Transverse colon (tissue), 4 donors: ENCODE results near the gene OXA1L. TPM values are rescaled to one million over a fixed set of nuclear protein-coding genes. Genes with fewer than 3 reads are reported as not detected.
"Not testable (repeated sequence)": the region's sequence is repeated elsewhere in the genome, so short reads cannot be mapped to it uniquely, and the experiment has no call there.

Experiments used
- DNase-seq: peaks from one replicate; pipeline ENCODE4 v3.0.0-alpha.2; 2019
- H3K27ac ChIP-seq, 4 donors: fragments of 200-600 bp; sonication (generic); 2 replicates each; pipeline ENCODE4 v1.5.1; 2016 to 2018; ENCODE audit warnings: inconsistent platforms in 4 of 4
- H3K27me3 ChIP-seq: fragments of 200-600 bp; sonication (generic); 2 replicates; pipeline ENCODE4 v1.5.1; 2017; ENCODE audit warnings: inconsistent platforms
- H3K36me3 ChIP-seq, 4 donors: fragments of 200-600 bp; sonication (generic); 2 replicates each; pipeline ENCODE4 v1.5.1; 2017 to 2019; ENCODE audit warnings: inconsistent platforms in 4 of 4
- H3K4me1 ChIP-seq, 4 donors: fragments of 200-600 bp; sonication (generic); 2 replicates each; pipeline ENCODE4 v1.5.1; 2017 to 2020; ENCODE audit warnings: inconsistent platforms in 4 of 4
- H3K4me3 ChIP-seq, 4 donors: fragments of 200-600 bp; sonication (generic); 1 replicate in 1 of 4; 2 replicates in 3 of 4; pipeline versions ENCODE4 v1.5.1 to v1.6.1; 2017 to 2019; ENCODE audit warnings: inconsistent platforms in 4 of 4
- H3K9me3 ChIP-seq, 2 donors: fragments of 200-600 bp; sonication (generic); 2 replicates each; pipeline ENCODE4 v1.5.1; 2017 to 2019; ENCODE audit warnings: inconsistent platforms in 2 of 2
- EP300 ChIP-seq: sonication (generic); formaldehyde crosslinking; IDR thresholded peaks from one replicate; pipeline ENCODE4 v1.6.1; 2017; ENCODE audit warnings: antibody characterized with exemption, low read depth
- POLR2A ChIP-seq: fragments of 450-650 bp; IDR thresholded peaks from one replicate; pipeline ENCODE4 v1.6.1; 2016; ENCODE audit warnings: antibody characterized with exemption, mild to moderate bottlenecking, moderate library complexity
- POLR2AphosphoS5 ChIP-seq, 3 donors: sonication (generic); formaldehyde crosslinking; IDR thresholded peaks; one replicate each; pipeline ENCODE4 v1.6.1; 2016; ENCODE audit warnings: antibody characterized with exemption in 3 of 3
- whole genome bisulfite sequencing, 2 donors: methylation state at CpG; one replicate each; pipeline ENCODE4 v1.1.5; 2018; ENCODE audit warnings: low coverage in 1 of 2; 5-methylcytosine and 5-hydroxymethylcytosine counted together
- in situ Hi-C, 4 donors: fragments of 200-750 bp; cut with MboI; loops; one replicate each; pipeline versions ENCODE4 v1.15.0 to v1.15.1; 2017; ENCODE audit warnings: low sequenced_read_pairs in 3 of 4, low pct_ligation_motif_present in 1 of 4, low pct_unique_long_range_greater_than_20kb in 1 of 4
- intact Hi-C: fragments of 100-400 bp; cut with DNase I; formaldehyde crosslinking; loops from one replicate; pipeline ENCODE4 v1.15.1; 2023; ENCODE audit warnings: low total_unique reads
- total RNA-seq, 4 donors: library from RNA; depleted of rRNA; stranded (reverse); fragments of >200 nt; gene quantifications; one replicate each; pipeline ENCODE4 v1.1.0, GENCODE V29; 2016
- TF ChIP-seq, protein P1 (sequence below), 5 experiments: fragments of 200-600 bp in 3 of 5; fragments of 450-650 bp in 2 of 5; sonication (generic) in 3 of 5; IDR thresholded peaks; 1 replicate in 2 of 5; 2 replicates in 3 of 5; pipeline ENCODE4 v1.5.1; 2016 to 2017; ENCODE audit warnings: antibody characterized with exemption in 5 of 5, inconsistent platforms in 3 of 5, mild to moderate bottlenecking in 2 of 5, moderate library complexity in 1 of 5

The OXA1L gene
- total RNA-seq, 4 donors from 2014 or later = 65.9 to 132 (median 106) TPM

DNA sequence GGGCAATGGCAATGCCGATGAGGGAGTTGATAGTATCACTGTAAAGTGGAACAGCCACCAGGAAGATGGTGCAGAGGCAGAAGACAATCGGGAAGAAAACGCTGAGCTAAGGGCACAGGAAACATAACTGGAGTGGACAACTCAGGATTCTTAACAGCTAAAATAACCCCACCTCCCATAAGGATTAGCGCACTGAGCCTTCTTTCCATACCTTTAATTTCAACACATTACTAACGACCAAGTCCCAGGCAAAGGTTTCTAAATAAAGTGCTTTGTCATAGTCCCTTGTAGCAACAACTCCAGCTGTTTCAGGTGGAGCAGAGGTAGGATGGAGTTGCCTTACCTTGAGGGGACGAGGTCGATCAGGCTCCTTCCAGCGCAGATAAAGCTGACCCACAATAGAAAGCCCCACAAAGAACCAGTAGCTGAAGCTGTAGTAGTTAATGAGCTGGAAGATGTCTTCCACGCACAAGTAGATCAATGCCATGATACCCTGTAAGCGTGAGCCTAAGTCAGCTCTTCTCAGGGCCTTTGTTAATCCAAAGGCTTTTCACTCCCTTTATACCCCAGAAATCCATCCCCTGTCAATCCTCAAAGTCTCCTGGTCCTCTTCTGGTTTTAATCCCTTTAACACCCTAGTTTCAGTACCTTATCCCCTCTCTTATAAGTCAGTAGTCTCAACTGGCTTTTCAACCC is 7.7 kb downstream of the OXA1L start:
- Histone ChIP-seq H3K9me3 (no peaks in the 10 kb centered on the region), H3K4me1 (no peaks in the 10 kb centered on the region), H3K27ac (no peak overlapping the region), H3K4me3 (no peak overlapping the region), H3K27me3 (no peaks in the 10 kb centered on the region), H3K36me3 (peaks cover 0 to 42% (median 23%) of the 10 kb centered on the region in 4 donors)
- intact Hi-C loops = no loop called here
- TF ChIP-seq POLR2AphosphoS5 (IDR thresholded peaks at IDR 0.05) (no peak), POLR2A (no peak), EP300 (no peak)
- TF ChIP-seq, protein P1, sequence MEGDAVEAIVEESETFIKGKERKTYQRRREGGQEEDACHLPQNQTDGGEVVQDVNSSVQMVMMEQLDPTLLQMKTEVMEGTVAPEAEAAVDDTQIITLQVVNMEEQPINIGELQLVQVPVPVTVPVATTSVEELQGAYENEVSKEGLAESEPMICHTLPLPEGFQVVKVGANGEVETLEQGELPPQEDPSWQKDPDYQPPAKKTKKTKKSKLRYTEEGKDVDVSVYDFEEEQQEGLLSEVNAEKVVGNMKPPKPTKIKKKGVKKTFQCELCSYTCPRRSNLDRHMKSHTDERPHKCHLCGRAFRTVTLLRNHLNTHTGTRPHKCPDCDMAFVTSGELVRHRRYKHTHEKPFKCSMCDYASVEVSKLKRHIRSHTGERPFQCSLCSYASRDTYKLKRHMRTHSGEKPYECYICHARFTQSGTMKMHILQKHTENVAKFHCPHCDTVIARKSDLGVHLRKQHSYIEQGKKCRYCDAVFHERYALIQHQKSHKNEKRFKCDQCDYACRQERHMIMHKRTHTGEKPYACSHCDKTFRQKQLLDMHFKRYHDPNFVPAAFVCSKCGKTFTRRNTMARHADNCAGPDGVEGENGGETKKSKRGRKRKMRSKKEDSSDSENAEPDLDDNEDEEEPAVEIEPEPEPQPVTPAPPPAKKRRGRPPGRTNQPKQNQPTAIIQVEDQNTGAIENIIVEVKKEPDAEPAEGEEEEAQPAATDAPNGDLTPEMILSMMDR (IDR thresholded peaks at IDR 0.05) = no peak
- WGBS, 2 donors = 70 to 86% methylated on average over 4 to 10 of the region's 10 CpGs
- in situ Hi-C loops = no loop called here
- no peak for DNase-seq

DNA sequence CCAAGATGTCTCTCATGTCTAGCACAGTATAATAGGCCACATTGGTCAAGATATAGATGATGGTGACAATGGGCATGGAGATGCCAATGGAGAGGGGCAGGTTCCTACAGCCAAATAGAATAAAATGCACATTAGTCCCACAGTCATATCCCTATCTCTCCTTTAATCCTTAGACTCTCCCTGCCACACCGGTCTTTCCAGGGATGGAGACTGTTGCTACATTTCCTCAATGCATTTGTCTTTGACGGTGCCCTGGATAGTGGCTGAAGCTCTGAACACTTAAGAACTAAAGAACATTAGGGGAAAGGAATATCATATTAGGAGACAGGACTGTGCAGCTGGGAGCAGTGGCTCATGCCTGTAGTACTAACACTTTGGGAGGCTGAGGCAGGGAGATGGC is 9.7 kb downstream of the OXA1L start:
- no peak for DNase-seq
- Histone ChIP-seq H3K36me3 (peaks cover 0 to 22% (median 9%) of the 10 kb centered on the region in 4 donors), H3K27me3 (no peaks in the 10 kb centered on the region), H3K4me1 (no peaks in the 10 kb centered on the region), H3K4me3 (no peak overlapping the region), H3K9me3 (no peaks in the 10 kb centered on the region), H3K27ac (no peak overlapping the region)
- 76 to 94% methylated on average over 2 of the region's 2 CpGs for WGBS, 2 donors
- TF ChIP-seq POLR2A (no peak), EP300 (no peak), POLR2AphosphoS5 (IDR thresholded peaks at IDR 0.05) (no peak)
- TF ChIP-seq, protein P1 (IDR thresholded peaks at IDR 0.05) = no peak
- intact Hi-C loops = no loop called here
- in situ Hi-C loops = no loop called here

GRCh38 chr14:22776849-22777248 is 10.4 kb downstream of the OXA1L start:
- WGBS, 2 donors = 84 to 87% methylated on average over 8 of the region's 8 CpGs
- H3K9me3 ChIP-seq, in situ Hi-C loops, H3K4me1 ChIP-seq, DNase-seq, H3K4me3 ChIP-seq, intact Hi-C loops, H3K27ac ChIP-seq, H3K27me3 ChIP-seq: not testable (repeated sequence)
- H3K36me3 ChIP-seq = peaks cover 0 to 16% (median 4%) of the 10 kb centered on the region in 4 donors

DNA sequence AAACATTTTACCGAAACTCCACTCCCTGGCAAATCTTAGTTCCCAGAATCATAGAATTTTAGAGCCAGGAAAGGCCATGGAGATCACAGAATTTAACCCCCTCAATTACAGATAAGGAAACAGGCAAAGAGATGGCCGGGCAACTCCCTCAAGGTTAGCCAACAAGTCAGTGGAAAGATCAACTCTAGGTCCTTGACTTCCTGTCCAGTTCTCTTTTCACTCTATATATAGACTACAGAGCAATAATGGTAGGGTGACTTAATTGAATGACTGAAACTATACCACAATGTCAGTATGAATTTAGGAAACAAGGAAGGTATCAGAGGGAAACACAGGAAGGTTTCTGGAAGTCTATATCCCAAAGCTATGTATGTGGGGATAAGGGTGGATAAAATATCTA is 11.6 kb downstream of the OXA1L start:
- no peak for DNase-seq
- in situ Hi-C loops (no loop called here), intact Hi-C loops (no loop called here)
- H3K27me3 ChIP-seq = no peaks in the 10 kb centered on the region
- TF ChIP-seq, protein P1 (IDR thresholded peaks at IDR 0.05) = no peak
- TF ChIP-seq POLR2A (no peak), EP300 (no peak), POLR2AphosphoS5 (IDR thresholded peaks at IDR 0.05) (no peak)
- no peak overlapping the region for H3K27ac ChIP-seq
- no peak overlapping the region for H3K4me3 ChIP-seq
- 91 to 100% methylated on average over 1 to 2 of the region's 2 CpGs for WGBS, 2 donors
- H3K36me3 ChIP-seq = peaks cover 0 to 7% (median 2%) of the 10 kb centered on the region in 4 donors
- H3K4me1 ChIP-seq = no peaks in the 10 kb centered on the region
- no peaks in the 10 kb centered on the region for H3K9me3 ChIP-seq
